HepG2 (cell line): ENCODE measurements around the gene UBE2R2. TPM values are rescaled to one million over a fixed set of nuclear protein-coding genes. Genes with fewer than 3 reads are reported as not detected.
"Not testable (repeated sequence)": the region's sequence is repeated elsewhere in the genome, so short reads cannot be mapped to it uniquely, and the experiment has no call there.

ENCODE experiments used
- ATAC-seq: fragments of 200-7000 bp; cut with Tn5 transposase; 3 replicates; pipeline ENCODE4 v1.9.1; 2020; ENCODE audit warnings: mild to moderate bottlenecking, moderate library complexity
- BruUV-seq: library from RNA; stranded (reverse); fragments of 400-500 nt; replicated peaks from 2 replicates; lab custom pipeline; 2021; lab: Mats Ljungman, UMichigan
- CTCF ChIA-PET: fragments of 300-600 bp; formaldehyde crosslinking; extraction: SDS; loops from one replicate; lab custom pipeline; 2021; ENCODE audit warnings: low total read pairs, inconsistent platforms, low intra/inter-chr PET ratio; lab: Yijun Ruan, JAX
- POLR2A ChIA-PET: fragments of 350-600 bp; sonication (Branson Sonifier 250); formaldehyde crosslinking; loops from one replicate; lab custom pipeline; 2020; ENCODE audit warnings: antibody characterized with exemption, inconsistent platforms; lab: Yijun Ruan, JAX
- DNase-seq: peaks from one replicate; pipeline ENCODE4 v3.0.0-alpha.2; 2015; ENCODE audit warnings: low spot score
- FAIRE-seq: peaks from 3 replicates; lab custom pipeline; 2011; peaks lifted over from hg19 to GRCh38; lab: Jason Lieb, UNC
- H2AFZ ChIP-seq: one replicate; pipeline ENCODE4 v1.6.1; 2011; ENCODE audit warnings: low read length, inconsistent platforms
- H3K27ac ChIP-seq: fragments of 300-600 bp; 3 replicates; pipeline ENCODE4 v1.8.0; 2011; ENCODE audit warnings: mixed run types, mild to moderate bottlenecking, mixed read lengths, low read length, inconsistent platforms; ENCODE audit not compliant: insufficient read depth; ENCODE audit errors: extremely low read length
- H3K27me3 ChIP-seq, 2 experiments: fragments of 200-600 bp in 1 of 2; 2 replicates in 1 of 2; 3 replicates in 1 of 2; pipeline versions ENCODE4 v1.6.0 to v1.8.0; 2011; ENCODE audit warnings: low read length in 2 of 2, mild to moderate bottlenecking in 2 of 2, moderate library complexity in 2 of 2, inconsistent platforms in 1 of 2; ENCODE audit not compliant: insufficient read depth in 2 of 2, control insufficient read depth in 1 of 2
- H3K36me3 ChIP-seq, 2 experiments: fragments of 200-600 bp in 1 of 2; replicated peaks in 1 of 2; 2 replicates in 1 of 2; 3 replicates in 1 of 2; pipeline versions ENCODE4 v1.5.1 to v1.8.0; 2011; ENCODE audit warnings: low read length in 2 of 2, inconsistent platforms in 1 of 2; ENCODE audit not compliant: insufficient read depth in 2 of 2, control insufficient read depth in 1 of 2
- H3K4me1 ChIP-seq: 2 replicates; pipeline ENCODE4 v1.5.1; 2012; ENCODE audit warnings: low read length, inconsistent platforms; ENCODE audit not compliant: insufficient read depth
- H3K4me2 ChIP-seq: 2 replicates; pipeline ENCODE4 v1.6.0; 2011; ENCODE audit warnings: low read depth, low read length, inconsistent platforms
- H3K4me3 ChIP-seq, 3 experiments: fragments of 200-600 bp in 1 of 3; sonication (generic), shearing (Covaris generic) in 1 of 3; replicated peaks in 1 of 3; 2 replicates each; pipeline ENCODE4 v1.5.1; 2011 to 2016; ENCODE audit warnings: low read length in 3 of 3, inconsistent platforms in 2 of 3, low read depth in 2 of 3, mild to moderate bottlenecking in 2 of 3, control low read depth in 1 of 3, mixed read lengths in 1 of 3; ENCODE audit not compliant: insufficient read depth in 1 of 3
- H3K79me2 ChIP-seq: one replicate; pipeline ENCODE4 v1.6.1; 2011; ENCODE audit warnings: low read length, inconsistent platforms; ENCODE audit not compliant: insufficient read depth
- H3K9ac ChIP-seq: 2 replicates; pipeline ENCODE4 v1.6.0; 2011; ENCODE audit warnings: mild to moderate bottlenecking, low read depth, low read length, inconsistent platforms; ENCODE audit not compliant: insufficient read depth
- H3K9me3 ChIP-seq: 2 replicates; pipeline ENCODE4 v1.5.1; 2012; ENCODE audit warnings: mild to moderate bottlenecking, low read length
- H4K20me1 ChIP-seq: 2 replicates; pipeline ENCODE4 v1.6.0; 2011; ENCODE audit warnings: inconsistent platforms, mild to moderate bottlenecking, low read length, moderate library complexity; ENCODE audit not compliant: insufficient read depth
- FOSL2 ChIP-seq: sonication (generic); formaldehyde crosslinking; IDR thresholded peaks from 2 replicates; pipeline ENCODE4 v1.4.0; 2020; ENCODE audit warnings: missing genetic modification reagents
- FOXA1 ChIP-seq, 2 experiments: fragments of 450-650 bp in 1 of 2; sonication (generic) in 1 of 2; formaldehyde crosslinking in 1 of 2; IDR thresholded peaks; 2 replicates each; pipeline versions ENCODE4 v1.4.0 to v1.6.1; 2016 to 2020; ENCODE audit warnings: missing genetic modification reagents in 1 of 2
- FOXA3 ChIP-seq: IDR thresholded peaks from 2 replicates; pipeline ENCODE4 v1.6.1; 2016; ENCODE audit warnings: missing genetic modification reagents, missing compliant biosample characterization
- GATAD2A ChIP-seq: IDR thresholded peaks from 2 replicates; pipeline ENCODE4 v1.6.1; 2016
- KDM1A ChIP-seq: IDR thresholded peaks from 2 replicates; pipeline ENCODE4 v1.6.1; 2016; ENCODE audit warnings: missing compliant biosample characterization
- MAFF ChIP-seq: IDR thresholded peaks from 2 replicates; pipeline ENCODE4 v1.6.1; 2011; ENCODE audit warnings: low read depth, low read length, improper control_type of control experiment
- MAFK ChIP-seq, 2 experiments: IDR thresholded peaks in 1 of 2; conservative IDR thresholded peaks in 1 of 2; 2 replicates each; pipeline ENCODE4 v1.6.1; 2011; ENCODE audit warnings: improper control_type of control experiment in 2 of 2, low read length in 2 of 2
- NFE2 ChIP-seq: sonication (generic); formaldehyde crosslinking; IDR thresholded peaks from 2 replicates; pipeline ENCODE4 v1.4.0; 2020; ENCODE audit warnings: missing genetic modification reagents
- NFE2L1 ChIP-seq: sonication (generic); formaldehyde crosslinking; IDR thresholded peaks from 2 replicates; pipeline ENCODE4 v1.4.0; 2020; ENCODE audit warnings: missing genetic modification reagents, mild to moderate bottlenecking, borderline replicate concordance
- NFE2L2 ChIP-seq: fragments of 150-350 bp; IDR thresholded peaks from 2 replicates; pipeline ENCODE4 v1.6.1; 2014; ENCODE audit warnings: low read length
- SALL1 ChIP-seq: sonication (generic); formaldehyde crosslinking; IDR thresholded peaks from 2 replicates; pipeline ENCODE4 v1.8.0; 2022; ENCODE audit warnings: mild to moderate bottlenecking, missing genetic modification reagents
- SAP130 ChIP-seq: IDR thresholded peaks from 2 replicates; pipeline ENCODE4 v1.6.1; 2016; ENCODE audit warnings: low read depth
- ZFX ChIP-seq: sonication (generic); formaldehyde crosslinking; IDR thresholded peaks from 2 replicates; pipeline ENCODE4 v1.4.0; 2020; ENCODE audit warnings: mild to moderate bottlenecking, low read depth, missing genetic modification reagents, moderate library complexity
- ZFY ChIP-seq: sonication (generic); formaldehyde crosslinking; IDR thresholded peaks from 2 replicates; pipeline ENCODE4 v1.4.0; 2020; ENCODE audit warnings: missing genetic modification reagents
- ZNF12 ChIP-seq: sonication (generic); formaldehyde crosslinking; IDR thresholded peaks from 2 replicates; pipeline ENCODE4 v1.5.0; 2020; ENCODE audit warnings: missing genetic modification reagents
- ZNF644 ChIP-seq: IDR thresholded peaks from 2 replicates; pipeline ENCODE4 v1.6.1; 2016; ENCODE audit warnings: low read depth
- WGBS: methylation state at CpG from one replicate; pipeline ENCODE4 v1.1.6; 2017; ENCODE audit warnings: low lambda C conversion rate; 5-methylcytosine and 5-hydroxymethylcytosine counted together
- in situ Hi-C: cut with HindIII; loops from 2 replicates; pipeline ENCODE4 v1.10.0; 2017; ENCODE audit warnings: low pct_unique_long_range_greater_than_20kb; ENCODE audit not compliant: extremely low pct_ligation_motif_present
- intact Hi-C: fragments of 100-400 bp; cut with micrococcal nuclease; formaldehyde crosslinking; loops from one replicate; pipeline ENCODE4 v1.10.0; 2022; ENCODE audit not compliant: unreplicated experiment
- polyA plus RNA-seq, 8 experiments: library from polyadenylated mRNA; depleted of rRNA in 3 of 8; stranded (reverse) in 7 of 8; unstranded in 1 of 8; fragments of >200 nt; fragmentation: Illumina TruSeq in 4 of 8; extraction: Trizol in 4 of 8; gene quantifications; 2 replicates each; pipeline versions ENCODE4 v1.2.1 to v1.2.3, GENCODE V29; 2011 to 2016; ENCODE audit warnings: low read depth in 4 of 8, missing spikeins in 1 of 8, mixed read lengths in 1 of 8; ENCODE audit not compliant: insufficient read depth in 1 of 8
- total RNA-seq, 5 experiments: library from RNA; depleted of rRNA; stranded (reverse); fragments of >200 nt; fragmentation: Illumina TruSeq; extraction: Trizol; gene quantifications; 2 replicates each; pipeline ENCODE4 v1.2.3, GENCODE V29; 2016; ENCODE audit warnings: low read depth in 1 of 5

UBE2R2 gene
- total and polyA plus RNA-seq, 2 of the 13 experiments (the other 11 are each of a cell fraction or from before 2014, with no cell fraction given) = 14.8 to 20.9 TPM

- ATAC-seq (peak; percentile 81), DNase-seq (peak; percentile 58)
- H4K20me1 ChIP-seq; in situ Hi-C loops; H3K27me3 ChIP-seq; intact Hi-C loops; FAIRE-seq; H3K79me2 ChIP-seq; H3K36me3 ChIP-seq; H3K4me3 ChIP-seq; CTCF ChIA-PET; H2AFZ ChIP-seq; BruUV-seq; H3K9me3 ChIP-seq; TF ChIP-seq FOXA1 (IDR thresholded peaks at IDR 0.05): not testable (repeated sequence)
- TF ChIP-seq GATAD2A (CRISPR knock-in tag) (peak; percentile 37; the same call in 1 of the 2 replicates), FOXA1 (CRISPR knock-in tag; IDR thresholded peaks at IDR 0.05) (peak; percentile 66), ZNF644 (CRISPR knock-in tag) (peak; percentile 62; the same call in 1 of the 2 replicates), ZFY (peak; percentile 73), KDM1A (0 out of 2 replicates have a peak, but pooled peaks have one; percentile 29), NFE2L2 (peak; percentile 70), NFE2 (CRISPR knock-in tag) (peak; percentile 66; the same call in 1 of the 2 replicates), FOSL2 (peak; percentile 79), ZFX (CRISPR knock-in tag) (peak; percentile 46; the same call in 1 of the 2 replicates), NFE2L1 (CRISPR knock-in tag) (peak; percentile 86; the same call in 1 of the 2 replicates), SAP130 (0 out of 2 replicates have a peak, but pooled peaks have one; percentile 26), MAFK (conservative IDR thresholded peaks at IDR 0.05 in 1 of 2, IDR thresholded peaks at IDR 0.05 in 1 of 2; ENCODE audit: low read length in 2 of 2) (peak in 1 of 2 experiments; percentile 72; a peak in 2 of 4 replicates), FOXA3 (CRISPR knock-in tag) (peak; percentile 53), ZNF12 (CRISPR knock-in tag) (peak; percentile 84; the same call in 1 of the 2 replicates), MAFF (0 out of 2 replicates have a peak, but pooled peaks have one; percentile 6), SALL1 (peak; percentile 14; the same call in 1 of the 2 replicates)
- peak overlapping the region; percentile 9; the same call in 1 of the 2 replicates for H3K9ac ChIP-seq
- H3K4me2 ChIP-seq = peak overlapping the region; percentile 33
- H3K27ac ChIP-seq = peak overlapping the region; percentile 58
- POLR2A ChIA-PET = interaction anchor here (1.4 to 1.9 kb wide), 2 partner anchors 9 to 242 kb away, joined by 3 to 4 read pairs; partner anchors contain the start of genes UBAP2 and UBE2R2
- 3% methylated on average over 2 of the region's 2 CpGs for WGBS
- H3K4me1 ChIP-seq = peaks cover 62% of the 10 kb centered on the region
Measured at GRCh38 chr9:33807156-33807555, 9.8 kb upstream of the UBE2R2 start.
